Measurements from ENCODE around the gene BATF2. TPM values are rescaled to one million over a fixed set of nuclear protein-coding genes. Genes with fewer than 3 reads are reported as not detected.

The BATF2 gene
- total and polyA plus RNA-seq, 9 of the 15 experiments (the other 6 are each of a cell fraction or from before 2014, with no cell fraction given): 1.7 to 8.9 (median 6.4) TPM

GRCh38 chr11:65026810-65027209 lies 30.0 kb upstream of the BATF2 start:
- in situ Hi-C loops (cut with MboI): no loop called here
- POLR2A ChIA-PET: interaction anchor here (0.6 to 2.9 kb wide), 5 partner anchors 12 to 95 kb away, joined by 3 to 19 read pairs (median 4); partner anchors contain the start of genes ARL2, BATF2 and CDCA5
- Histone ChIP-seq H3K9me1 (ENCODE audit: control insufficient read depth, insufficient read depth, low read length) (no peaks in the 10 kb centered on the region), H3K4me2 (ENCODE audit: insufficient read depth, low read length) (peak overlapping the region; percentile 80), H2AFZ (ENCODE audit: low read depth, low read length) (peak overlapping the region; percentile 99), H3K9ac (ENCODE audit: insufficient read depth in 1 of 2, low read depth in 2 of 2, low read length in 2 of 2) (peak overlapping the region; percentile 71 to 88; a peak in 3 of 4 replicates), H3K36me3 (ENCODE audit: control insufficient read depth, insufficient read depth, low read length) (peaks cover 3% of the 10 kb centered on the region; the same call in 1 of the 3 replicates), H3K4me3 (peak overlapping the region; percentile 55), H3K4me1 (replicated peaks in 1 of 2; ENCODE audit: control insufficient read depth in 2 of 2, insufficient read depth in 2 of 2, low read length in 2 of 2) (peaks cover 16 to 28% of the 10 kb centered on the region in 2 experiments; a peak in 4 of 5 replicates), H3K27me3 (ENCODE audit: control insufficient read depth in 2 of 2, insufficient read depth in 2 of 2, low read length in 2 of 2) (no peaks in the 10 kb centered on the region), H3K27ac (ENCODE audit: extremely low read depth, low read depth, low read length) (peak overlapping the region; percentile 84; the same call in 2 of the 3 replicates), H3K9me3 (replicated peaks; ENCODE audit: control insufficient read depth, insufficient read depth, low read depth, low read length) (no peaks in the 10 kb centered on the region), H4K20me1 (replicated peaks; ENCODE audit: control insufficient read depth, insufficient read depth, low read length) (no peaks in the 10 kb centered on the region), H3K79me2 (ENCODE audit: control insufficient read depth, insufficient read depth, low read length) (peaks cover 9% of the 10 kb centered on the region; the same call in 2 of the 3 replicates)
- no TSS peak for BruUV-seq (replicated peaks)
- ATAC-seq (peak; percentile 16), FAIRE-seq (no peak), DNase-seq (ENCODE audit: extremely low read depth in 1 of 4, low spot score in 3 of 4) (no peak)
- 16% methylated on average over 10 of the region's 10 CpGs for WGBS (ENCODE audit: insufficient coverage, low coverage, missing lambda C conversion rate)
- CTCF ChIA-PET (ENCODE audit: low intra/inter-chr PET ratio): no interaction called here
- intact Hi-C loops (cut with micrococcal nuclease): loop anchor here (5.0 kb wide), 1 partner anchor 55 kb away; the partner anchor contains the start of genes CDCA5 and ZFPL1
- TF ChIP-seq HNRNPLL (IDR thresholded peaks at IDR 0.05; ENCODE audit: low read depth, low read length, poor library complexity, severe bottlenecking) (no peak), WHSC1 (IDR thresholded peaks at IDR 0.05; ENCODE audit: low read length) (no peak), ZFPM2 (CRISPR knock-in tag; IDR thresholded peaks at IDR 0.05) (no peak), ZNF561 (CRISPR knock-in tag; conservative IDR thresholded peaks at IDR 0.05) (0 out of 2 replicates have a peak, but pooled peaks have one; percentile 25), FOSL1 (tag; conservative IDR thresholded peaks at IDR 0.05) (no peak), ZSCAN29 (IDR thresholded peaks at IDR 0.05) (no peak), HDAC2 (IDR thresholded peaks at IDR 0.05) (0 out of 2 replicates have a peak, but pooled peaks have one; percentile 29), GATAD2B (IDR thresholded peaks at IDR 0.05; ENCODE audit: borderline replicate concordance) (no peak), RBM39 (optimal IDR thresholded peaks at IDR 0.05; ENCODE audit: low read depth, low read length) (no peak), HDAC3 (IDR thresholded peaks at IDR 0.05; ENCODE audit: borderline replicate concordance, partially characterized antibody) (no peak), ZNF224 (CRISPR knock-in tag; IDR thresholded peaks at IDR 0.05) (no peak)
- TF ChIP-seq, protein P1, sequence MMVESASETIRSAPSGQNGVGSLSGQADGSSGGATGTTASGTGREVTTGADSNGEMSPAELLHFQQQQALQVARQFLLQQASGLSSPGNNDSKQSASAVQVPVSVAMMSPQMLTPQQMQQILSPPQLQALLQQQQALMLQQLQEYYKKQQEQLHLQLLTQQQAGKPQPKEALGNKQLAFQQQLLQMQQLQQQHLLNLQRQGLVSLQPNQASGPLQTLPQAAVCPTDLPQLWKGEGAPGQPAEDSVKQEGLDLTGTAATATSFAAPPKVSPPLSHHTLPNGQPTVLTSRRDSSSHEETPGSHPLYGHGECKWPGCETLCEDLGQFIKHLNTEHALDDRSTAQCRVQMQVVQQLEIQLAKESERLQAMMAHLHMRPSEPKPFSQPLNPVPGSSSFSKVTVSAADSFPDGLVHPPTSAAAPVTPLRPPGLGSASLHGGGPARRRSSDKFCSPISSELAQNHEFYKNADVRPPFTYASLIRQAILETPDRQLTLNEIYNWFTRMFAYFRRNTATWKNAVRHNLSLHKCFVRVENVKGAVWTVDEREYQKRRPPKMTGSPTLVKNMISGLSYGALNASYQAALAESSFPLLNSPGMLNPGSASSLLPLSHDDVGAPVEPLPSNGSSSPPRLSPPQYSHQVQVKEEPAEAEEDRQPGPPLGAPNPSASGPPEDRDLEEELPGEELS (CRISPR knock-in tag; IDR thresholded peaks at IDR 0.05; ENCODE audit: borderline replicate concordance): no peak
